HG03460 (cell line): ENCODE measurements around the gene CCDC194.

Experiments used
- ATAC-seq: cut with Tn5 transposase; IDR thresholded peaks from one replicate; pipeline ENCODE4 v1.9.1; 2021; ENCODE audit not compliant: unreplicated experiment

The CCDC194 gene

GRCh38 chr19:17406046-17406886 is 12.3 kb upstream of the CCDC194 start:
- ATAC-seq, result peak; percentile 10

- ATAC-seq, result peak; percentile 64
These were observed 11.5 kb upstream of the CCDC194 start, which contains the start of gene BST2 for GRCh38 chr19:17405250-17406045. BST2 (minus strand) TSS chr19:17405630; CDS start chr19:17405575, 55 bp downstream.

- ATAC-seq, result no peak
These were observed 10.7 kb upstream of the CCDC194 start for GRCh38 chr19:17404621-17405249.

- no peak for ATAC-seq
These were observed 10.0 kb upstream of the CCDC194 start for GRCh38 chr19:17404015-17404414.

- ATAC-seq, result no peak
These were observed 9.2 kb upstream of the CCDC194 start for GRCh38 chr19:17402982-17403855.

GRCh38 chr19:17401628-17402027 is 7.6 kb upstream of the CCDC194 start:
- ATAC-seq, result no peak

GRCh38 chr19:17398902-17399527 is 5.0 kb upstream of the CCDC194 start:
- ATAC-seq, result no peak

GRCh38 chr19:17394891-17395415 is 957 bp upstream of the CCDC194 start:
- no peak for ATAC-seq

- ATAC-seq, result no peak
These were observed 994 bp downstream of the CCDC194 start for GRCh38 chr19:17393002-17393401.

GRCh38 chr19:17391371-17392151 is 2.4 kb downstream of the CCDC194 start:
- ATAC-seq, result no peak

- peak; percentile 91 for ATAC-seq
These were observed 3.2 kb downstream of the CCDC194 start for GRCh38 chr19:17390665-17391370.

GRCh38 chr19:17389957-17390664 is 3.9 kb downstream of the CCDC194 start:
- no peak for ATAC-seq

GRCh38 chr19:17389288-17389687 is 4.7 kb downstream of the CCDC194 start:
- no peak for ATAC-seq

GRCh38 chr19:17385878-17386611 is 8.0 kb downstream of the CCDC194 start:
- no peak for ATAC-seq

- ATAC-seq, result no peak
These were observed 13.4 kb downstream of the CCDC194 start for GRCh38 chr19:17380426-17381138.

- ATAC-seq, result no peak
These were observed 14.8 kb downstream of the CCDC194 start for GRCh38 chr19:17379221-17379631.
